HG02885 (cell line): ENCODE measurements around the gene ATP8B3.

Source experiments
- ATAC-seq: cut with Tn5 transposase; IDR thresholded peaks from one replicate; pipeline ENCODE4 v1.9.1; 2021; ENCODE audit warnings: mild to moderate bottlenecking; ENCODE audit not compliant: unreplicated experiment, poor library complexity

ATP8B3 gene

DNA sequence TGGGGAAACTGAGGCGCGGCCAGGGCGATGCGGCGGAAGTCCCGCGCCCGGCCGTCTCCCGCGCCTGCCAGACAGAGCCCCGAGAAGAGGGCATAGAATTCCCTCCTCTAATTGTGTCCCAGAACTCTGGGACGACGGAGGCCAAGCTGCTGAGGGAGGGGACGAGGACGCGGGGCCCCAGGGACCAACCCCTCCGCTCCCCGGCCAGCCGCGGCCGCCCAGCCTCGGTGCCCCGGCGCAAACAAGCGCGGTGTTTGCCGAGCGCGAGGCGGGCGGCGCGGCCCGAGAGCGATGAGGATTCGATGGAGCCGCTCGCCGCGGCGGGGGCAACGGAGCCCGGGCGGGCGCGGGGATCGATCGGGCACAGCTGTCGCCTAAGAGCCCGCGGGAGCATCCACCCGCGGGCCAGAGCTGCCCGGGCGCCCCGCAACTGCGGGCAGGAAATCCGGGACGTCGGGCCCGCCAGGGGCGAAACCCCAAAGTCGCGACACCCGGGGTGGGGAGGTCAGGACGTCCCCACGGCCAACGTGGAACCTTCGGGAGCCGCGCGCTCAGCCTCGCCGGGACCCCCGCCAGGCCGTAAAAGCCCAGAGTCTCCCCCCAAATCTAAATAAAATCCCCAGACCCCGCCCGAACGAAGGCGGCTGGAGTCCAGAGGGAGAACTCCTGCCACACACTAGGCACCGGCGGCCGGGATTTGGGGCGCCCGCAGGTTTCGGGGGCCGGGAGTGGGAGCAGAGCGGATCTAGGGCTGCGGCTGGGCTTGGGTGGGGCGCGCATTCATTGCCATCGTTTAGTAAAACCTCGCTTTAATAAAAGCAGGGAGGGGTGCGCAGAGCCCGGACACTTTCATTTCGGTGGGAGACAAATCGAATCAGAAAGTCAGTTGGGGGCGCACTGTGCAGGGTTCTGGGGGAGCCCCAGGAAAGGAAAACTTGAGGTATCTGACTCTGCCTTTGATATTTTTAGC lies 62.4 kb downstream of the ATP8B3 start:
- no peak for ATAC-seq

DNA sequence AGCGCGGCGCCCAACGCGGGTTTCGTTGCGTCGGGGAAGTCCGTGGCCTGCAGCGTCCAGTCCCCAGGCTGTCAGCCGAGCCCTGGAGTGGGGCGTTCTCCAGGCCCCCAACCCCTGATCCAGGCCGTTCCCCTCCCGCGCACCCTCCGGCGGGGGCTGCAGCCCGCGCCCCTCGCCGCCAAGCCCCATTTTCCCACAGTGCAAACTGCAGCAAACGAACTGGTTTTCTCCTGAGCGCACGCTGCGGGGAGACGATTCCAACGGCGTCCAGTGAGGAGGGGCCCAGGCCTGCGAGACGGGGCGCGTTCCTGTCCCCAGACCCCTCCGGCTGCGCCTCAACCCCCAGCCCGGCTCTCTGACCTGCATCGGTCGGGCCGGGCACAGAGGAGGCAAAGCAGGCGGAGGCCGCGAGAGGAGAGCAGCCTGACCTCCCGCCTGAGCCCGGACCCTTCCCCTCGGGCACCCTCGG lies 63.2 kb downstream of the ATP8B3 start:
- ATAC-seq = no peak

DNA sequence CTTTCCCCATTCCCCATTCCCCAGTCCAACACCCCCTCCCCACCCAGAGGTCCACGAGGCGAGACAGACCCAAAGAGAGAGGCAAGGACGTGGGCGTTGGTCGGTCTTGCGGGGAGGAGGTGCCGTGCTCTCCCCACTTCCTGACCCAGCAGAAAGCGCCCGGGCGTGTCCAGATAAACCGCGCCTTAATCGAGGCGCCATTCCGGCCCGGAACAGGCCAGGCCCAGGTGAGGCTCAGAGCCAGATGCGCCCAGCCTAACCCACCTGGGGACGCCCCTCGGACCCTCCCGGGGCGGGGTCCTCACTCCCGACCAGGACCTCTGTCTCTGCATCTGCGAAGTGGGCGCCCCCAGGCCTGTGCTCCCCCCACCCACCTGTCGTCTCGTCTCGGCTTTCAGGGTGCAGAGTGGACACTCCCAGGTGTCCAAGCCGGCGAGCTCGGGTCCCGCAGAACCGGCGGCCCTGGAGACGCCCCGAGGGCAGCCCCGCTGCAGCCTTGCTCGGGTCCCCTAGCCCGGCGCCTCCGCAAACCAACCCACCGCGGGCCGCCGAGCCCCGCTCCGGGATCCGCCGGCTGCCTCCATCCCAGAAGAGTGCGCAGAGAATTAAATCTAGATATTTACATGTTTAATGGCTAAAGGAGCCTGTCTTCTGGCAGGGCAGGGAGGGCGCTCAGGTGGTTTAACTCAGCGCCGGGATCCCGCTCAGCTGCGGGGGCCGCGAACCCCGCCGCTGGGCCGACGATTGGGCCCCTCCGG lies 63.8 kb downstream of the ATP8B3 start:
- no peak for ATAC-seq

DNA sequence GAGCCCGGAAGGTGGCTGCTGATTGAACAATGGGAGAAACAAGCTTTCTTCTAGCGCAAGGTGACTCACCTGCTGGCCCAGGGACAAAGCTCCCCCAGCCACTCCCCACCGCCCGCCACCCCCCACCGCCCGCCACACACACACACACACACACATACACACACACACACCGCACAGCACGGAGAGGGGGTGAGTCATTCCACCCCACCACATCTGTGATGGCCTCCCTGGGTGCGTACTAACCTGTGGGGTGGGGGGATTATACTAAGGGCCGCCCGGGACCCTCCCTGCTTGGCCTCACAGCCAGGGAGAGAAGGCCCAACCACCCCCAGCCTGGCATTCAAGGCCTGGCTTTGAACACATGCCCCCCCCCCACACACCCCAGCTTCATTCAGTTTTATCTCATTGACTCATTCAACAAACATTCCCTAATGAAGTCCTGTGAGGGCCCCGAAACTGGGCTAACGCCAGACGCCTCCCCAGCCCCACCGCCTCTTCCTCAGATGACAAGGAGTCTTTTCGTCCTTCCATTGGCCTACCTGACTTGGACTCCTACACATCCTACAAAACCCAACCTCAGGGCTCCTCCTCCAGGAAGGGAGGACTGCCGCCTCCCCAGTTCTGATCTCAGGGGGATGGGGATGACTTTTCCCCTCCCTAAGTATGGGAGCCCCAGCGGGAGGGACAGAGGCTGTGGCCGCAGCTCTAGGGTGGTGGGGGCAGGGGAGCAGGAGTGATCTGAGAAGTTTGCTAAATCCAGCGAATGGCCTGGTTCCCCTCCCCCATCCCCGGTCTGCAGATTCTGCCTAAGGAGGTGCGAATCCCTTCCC lies 64.6 kb downstream of the ATP8B3 start:
- no peak for ATAC-seq

DNA sequence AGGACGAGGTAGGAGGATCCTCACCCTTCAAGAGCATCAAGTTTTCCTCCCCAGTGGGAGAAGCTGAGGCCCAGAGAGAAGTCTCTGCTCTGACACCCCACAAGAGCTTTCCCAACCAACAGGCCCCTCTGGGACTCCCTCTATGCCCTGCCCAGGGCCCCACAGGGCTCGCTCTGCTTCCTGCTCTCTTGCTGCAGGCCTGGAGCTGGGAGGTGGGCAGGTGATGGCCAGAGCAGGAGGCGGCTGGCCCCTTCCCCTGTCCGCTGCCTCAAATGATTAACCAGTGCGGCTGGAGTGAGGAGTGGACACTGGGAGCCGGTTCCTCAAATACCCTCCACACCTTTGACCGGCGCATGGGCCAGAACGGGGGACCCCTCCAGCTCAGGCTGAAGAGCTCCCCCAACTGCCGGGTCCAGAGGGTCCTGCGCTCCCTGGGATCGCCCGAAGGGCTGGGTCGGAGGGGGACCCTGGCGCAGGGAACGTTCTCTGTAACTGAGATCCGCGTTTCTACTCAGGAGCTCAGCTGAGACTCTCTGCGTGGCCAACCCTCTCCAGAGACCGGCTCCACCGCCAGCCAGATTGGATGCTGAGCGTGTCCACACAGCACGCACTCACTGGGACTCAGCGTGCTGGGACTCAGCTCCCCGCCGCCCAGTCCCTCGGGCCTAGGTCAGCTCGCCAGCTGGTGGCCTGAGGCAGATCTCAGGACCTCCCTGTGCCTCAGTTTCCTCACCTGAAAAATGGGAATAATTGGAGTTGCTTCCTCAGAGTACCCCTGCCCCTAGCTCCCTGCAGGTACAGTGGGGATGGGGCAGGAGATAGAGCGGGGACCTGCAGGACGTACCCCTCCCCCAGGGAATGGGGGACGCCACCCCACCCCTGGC lies 65.4 kb downstream of the ATP8B3 start:
- no peak for ATAC-seq

DNA sequence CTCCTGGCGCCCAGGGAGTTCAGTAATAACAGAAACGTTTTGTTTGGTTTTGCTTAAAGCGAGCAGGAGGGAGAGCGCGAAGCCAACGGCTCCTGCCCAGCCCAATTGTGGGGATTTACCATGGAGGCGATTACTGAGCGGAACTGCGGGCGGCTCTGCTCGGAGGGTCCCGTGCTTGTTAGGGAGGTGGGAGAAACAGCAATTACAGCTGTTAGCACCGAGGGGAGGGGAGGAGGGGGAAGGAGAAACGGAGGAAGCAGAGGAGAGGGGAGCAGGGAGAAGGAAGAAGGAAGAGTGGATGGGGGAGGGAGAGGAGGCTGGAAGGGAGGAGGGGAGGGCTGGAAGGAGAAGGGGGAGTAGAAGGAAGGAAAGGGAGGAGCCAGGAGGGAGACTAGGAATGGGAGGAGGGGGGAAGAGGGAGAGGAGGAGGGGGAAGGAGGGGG lies 66.5 kb downstream of the ATP8B3 start:
- ATAC-seq = no peak

DNA sequence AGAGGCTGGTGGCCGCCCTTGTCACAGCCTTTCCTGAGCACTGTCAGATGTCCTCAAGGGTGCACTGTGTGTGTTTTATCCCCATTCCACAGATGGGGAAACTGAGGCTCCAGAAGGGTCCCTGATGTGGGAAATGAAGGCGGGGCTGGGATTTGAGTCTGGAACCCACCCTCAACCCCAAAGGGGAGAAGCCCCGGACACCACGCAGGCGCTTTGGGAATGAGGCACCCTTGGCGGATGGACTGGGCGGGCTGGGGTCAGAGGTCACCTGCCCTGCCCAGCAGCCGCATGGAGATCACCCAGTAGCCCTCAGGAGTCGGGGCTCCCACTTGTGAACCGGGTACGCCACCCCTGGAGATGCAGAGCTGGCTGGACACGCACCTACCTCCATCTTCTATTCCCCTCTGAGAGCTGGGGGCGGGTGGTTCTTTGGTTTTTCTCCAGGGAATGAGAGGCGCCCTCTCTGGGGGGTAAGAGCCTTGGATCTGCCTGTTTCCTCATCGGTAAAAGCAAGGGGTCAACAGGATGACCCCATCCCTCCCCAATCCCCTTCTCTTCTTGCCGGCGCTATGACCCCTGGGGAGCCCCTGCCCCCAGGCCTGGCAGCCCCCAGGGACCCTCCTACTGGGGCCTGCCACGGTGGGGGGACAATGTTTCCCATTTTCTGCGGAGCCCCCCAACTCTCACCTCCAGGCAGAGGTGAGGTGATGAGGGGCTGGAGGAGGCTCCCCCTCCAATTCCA lies 67.1 kb downstream of the ATP8B3 start:
- no peak for ATAC-seq

DNA sequence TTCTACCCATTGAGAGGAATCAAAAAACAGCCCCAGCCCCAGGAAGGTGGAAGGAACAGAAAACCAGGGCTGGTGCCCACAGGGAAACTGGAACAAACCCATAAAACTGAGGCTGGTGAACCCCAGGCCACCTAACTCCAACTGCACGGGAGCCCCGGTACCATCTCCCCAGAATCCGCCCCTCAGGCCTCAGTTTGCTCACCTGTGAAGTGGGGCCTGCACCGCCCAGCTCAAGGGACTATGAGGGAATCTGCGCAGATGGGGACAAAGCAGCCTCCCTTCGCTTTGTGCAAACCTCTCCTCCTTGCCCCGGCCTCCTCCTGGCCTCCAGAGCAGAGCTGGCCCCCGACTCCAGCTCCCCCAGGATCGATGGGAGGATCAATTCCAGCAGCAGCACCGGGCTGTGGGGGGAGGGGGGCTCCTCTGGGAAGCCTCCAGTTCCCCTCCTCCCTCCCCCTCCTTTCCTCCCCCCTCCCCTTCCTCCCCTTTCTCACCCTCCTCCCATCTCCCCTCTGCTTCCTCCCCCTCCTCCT lies 67.9 kb downstream of the ATP8B3 start:
- no peak for ATAC-seq

DNA sequence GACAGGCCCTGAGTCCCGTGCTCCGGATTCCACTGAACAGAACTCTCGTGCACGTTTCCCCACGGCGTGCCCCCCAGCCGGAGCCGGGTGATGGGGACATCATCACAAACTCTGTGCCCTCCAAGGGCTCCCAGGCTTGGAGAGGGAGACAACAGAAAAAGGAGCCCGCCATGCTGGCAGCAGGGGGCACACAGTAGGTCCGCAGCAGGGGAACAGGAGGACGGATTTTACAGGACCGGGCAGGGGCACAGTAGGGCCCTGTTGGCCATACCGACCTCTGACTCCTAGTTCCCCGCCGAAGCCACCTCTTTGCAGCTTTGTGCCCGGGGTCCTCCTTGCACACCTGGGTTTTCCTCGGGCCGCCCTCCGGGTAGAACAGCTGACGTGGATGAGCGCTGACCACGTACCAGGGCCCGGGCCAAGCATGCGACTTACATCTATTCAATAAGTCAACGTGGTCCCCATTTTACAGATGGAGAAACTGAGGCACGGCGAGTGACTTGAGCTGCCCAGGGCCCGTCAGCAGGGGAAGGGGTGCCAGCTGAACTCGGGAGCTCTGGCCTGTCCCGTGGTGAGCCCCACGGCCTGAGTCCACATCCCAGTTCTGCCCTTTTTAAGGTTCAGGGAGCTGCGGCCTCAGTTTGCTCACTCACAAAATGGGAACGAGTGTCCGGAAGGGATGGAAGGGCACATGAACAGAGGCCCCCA lies 68.9 kb downstream of the ATP8B3 start:
- ATAC-seq = no peak

DNA sequence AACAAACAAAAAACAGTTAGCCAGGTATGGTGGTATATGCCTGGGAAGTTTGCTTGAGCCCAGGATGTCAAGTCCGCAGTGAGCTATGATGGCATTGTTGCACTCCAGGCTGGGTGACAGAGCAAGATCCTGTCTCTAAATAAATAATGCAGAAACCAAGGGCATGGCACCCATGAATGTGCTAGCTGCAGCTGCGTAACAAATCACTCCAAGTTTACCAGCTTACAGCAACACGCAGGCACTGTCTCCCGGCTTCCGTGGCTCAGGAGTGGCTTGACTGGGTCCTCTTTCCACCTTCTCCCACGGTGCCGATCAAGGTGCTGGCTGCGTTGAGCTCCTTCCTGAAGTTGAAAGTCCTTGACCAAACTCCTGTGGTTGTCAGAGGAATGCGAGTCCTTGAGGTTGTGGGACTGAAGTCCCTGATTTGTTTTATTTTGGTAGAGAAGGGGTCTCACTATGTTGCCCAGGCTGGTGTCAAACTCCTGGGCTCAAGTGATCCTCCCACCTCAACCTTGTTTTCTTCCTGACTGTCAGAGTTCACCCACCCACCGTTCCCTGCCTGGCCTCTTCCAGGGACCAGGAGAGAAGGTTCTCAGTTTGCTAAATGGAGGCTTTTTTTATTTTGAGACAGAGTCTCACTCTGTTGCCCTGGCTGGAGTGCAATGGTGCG lies 72.0 kb downstream of the ATP8B3 start:
- no peak for ATAC-seq

DNA sequence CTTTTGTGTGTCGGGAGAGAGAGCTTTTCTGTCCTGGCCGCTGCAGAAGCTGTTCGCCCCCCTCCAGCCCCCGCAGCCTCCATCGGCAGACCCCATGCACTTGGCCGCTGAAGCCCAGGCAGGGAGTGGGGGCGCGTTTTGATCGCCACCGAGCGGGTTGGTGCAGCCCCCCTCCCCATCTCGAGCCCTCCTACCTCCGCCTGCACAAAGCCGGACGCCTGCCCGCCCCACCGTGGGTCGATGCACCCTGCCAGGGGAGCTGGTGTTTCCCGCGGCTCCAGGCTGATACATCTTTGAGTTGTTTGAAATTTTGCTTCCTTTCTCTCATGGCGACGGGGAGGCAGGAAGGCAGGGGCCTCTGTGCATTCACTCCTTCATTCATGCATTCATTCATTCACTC lies 75.1 kb downstream of the ATP8B3 start:
- no peak for ATAC-seq

DNA sequence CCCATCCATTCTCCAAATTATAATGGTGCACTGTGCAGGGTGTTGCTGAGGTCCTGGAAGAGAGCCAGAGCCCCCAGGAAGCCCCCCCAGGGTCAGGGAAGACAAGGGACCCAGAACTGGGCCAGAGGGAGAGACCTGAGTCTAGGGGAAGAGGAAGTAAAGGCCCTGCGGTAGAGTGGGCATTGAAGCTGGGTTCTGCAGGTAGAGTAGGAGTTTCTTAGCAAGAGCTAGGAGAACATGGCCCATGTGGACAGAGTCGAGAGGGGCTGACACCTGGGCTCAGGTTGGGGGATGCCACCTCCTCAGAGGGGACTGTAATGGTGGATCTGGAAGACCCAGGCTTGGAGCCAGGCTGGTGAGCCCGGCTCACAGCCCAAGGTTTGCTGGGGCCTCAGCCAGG lies 75.8 kb downstream of the ATP8B3 start:
- ATAC-seq = no peak

DNA sequence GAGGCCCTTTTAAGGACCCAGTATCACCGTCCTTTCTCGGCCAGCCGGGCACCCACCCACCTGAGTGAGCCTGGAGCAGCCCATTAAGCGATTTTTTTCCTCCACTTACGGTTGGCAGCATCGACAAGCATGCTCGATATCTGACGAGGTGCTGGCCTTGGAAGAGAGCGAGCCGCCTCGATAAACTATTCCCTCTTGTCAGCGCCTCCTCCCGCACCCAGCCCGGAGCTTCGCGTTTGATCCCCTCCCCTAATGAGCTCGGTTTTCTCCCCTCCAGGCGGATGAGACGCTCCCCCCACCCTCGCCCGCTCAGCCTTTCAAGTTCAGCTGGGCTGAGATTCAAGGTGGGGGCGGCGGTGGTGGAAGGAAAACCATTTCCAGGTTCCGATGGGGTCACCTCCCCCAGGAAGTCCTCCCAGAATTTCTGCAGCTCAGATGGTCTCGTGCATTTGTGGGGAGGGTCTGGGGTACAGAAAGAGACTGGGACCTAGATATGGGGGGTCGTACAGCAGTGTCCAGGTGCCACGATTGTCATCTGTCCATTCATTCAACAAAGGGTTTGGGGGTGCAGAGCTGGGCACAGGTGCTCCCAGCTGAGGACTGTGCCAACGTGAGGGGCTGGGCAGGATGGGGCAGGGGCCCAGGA lies 77.6 kb downstream of the ATP8B3 start:
- no peak for ATAC-seq
